22Rv1 (cell line): Measurements from ENCODE around the gene SUPT3H.

ENCODE experiments used
- H3K27ac ChIP-seq: fragments of 450-650 bp; 2 replicates; pipeline ENCODE4 v1.5.1; 2017
- ZFX ChIP-seq: fragments of 450-650 bp; IDR thresholded peaks from 2 replicates; pipeline ENCODE4 v1.6.1; 2017; ENCODE audit warnings: antibody characterized with exemption, borderline replicate concordance
- TF ChIP-seq, protein P1 (sequence below): fragments of 450-650 bp; IDR thresholded peaks from 2 replicates; pipeline ENCODE4 v1.5.1; 2017; ENCODE audit warnings: mild to moderate bottlenecking

SUPT3H gene

DNA sequence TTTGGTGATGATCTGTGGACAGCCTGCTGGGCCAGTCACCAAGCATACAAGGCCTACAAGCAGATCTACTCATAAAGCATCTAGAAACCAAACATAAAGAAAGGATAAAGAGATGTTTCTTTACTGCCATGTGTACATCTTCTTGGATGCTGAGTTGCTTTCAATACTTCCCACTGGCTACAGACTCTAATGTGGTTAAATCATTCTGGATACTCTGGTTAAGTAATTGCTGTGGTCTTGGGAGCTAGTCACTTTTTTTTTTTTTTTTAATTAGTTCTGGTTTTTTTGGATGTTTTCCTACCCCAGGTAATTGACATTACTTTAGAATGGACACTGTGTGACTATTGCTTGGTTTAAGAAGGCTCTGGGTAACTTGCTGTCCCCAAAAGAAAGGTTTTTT, 265.0 kb downstream of the SUPT3H start:
- no peak for TF ChIP-seq ZFX
- TF ChIP-seq, protein P1, sequence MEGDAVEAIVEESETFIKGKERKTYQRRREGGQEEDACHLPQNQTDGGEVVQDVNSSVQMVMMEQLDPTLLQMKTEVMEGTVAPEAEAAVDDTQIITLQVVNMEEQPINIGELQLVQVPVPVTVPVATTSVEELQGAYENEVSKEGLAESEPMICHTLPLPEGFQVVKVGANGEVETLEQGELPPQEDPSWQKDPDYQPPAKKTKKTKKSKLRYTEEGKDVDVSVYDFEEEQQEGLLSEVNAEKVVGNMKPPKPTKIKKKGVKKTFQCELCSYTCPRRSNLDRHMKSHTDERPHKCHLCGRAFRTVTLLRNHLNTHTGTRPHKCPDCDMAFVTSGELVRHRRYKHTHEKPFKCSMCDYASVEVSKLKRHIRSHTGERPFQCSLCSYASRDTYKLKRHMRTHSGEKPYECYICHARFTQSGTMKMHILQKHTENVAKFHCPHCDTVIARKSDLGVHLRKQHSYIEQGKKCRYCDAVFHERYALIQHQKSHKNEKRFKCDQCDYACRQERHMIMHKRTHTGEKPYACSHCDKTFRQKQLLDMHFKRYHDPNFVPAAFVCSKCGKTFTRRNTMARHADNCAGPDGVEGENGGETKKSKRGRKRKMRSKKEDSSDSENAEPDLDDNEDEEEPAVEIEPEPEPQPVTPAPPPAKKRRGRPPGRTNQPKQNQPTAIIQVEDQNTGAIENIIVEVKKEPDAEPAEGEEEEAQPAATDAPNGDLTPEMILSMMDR: no peak
- H3K27ac ChIP-seq: no peak overlapping the region

DNA sequence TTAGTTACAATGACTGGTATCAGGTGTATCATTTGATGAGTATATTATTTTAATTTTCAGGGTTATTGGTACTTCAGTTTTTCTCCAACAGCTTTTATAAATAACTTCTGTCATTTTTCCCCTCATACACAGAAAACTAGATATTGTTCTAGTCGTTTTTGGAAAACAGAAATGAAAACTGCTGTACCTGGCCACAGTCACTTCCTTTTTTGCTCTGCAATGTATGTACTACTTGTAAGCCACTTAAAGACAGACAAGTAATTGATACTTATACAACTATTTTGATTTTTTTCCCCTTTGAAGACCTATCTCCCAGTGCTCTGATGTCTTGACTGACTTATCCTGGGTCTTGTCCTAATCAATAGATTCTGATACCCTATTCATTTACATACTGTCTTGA, 268.2 kb downstream of the SUPT3H start:
- no peak for TF ChIP-seq ZFX
- TF ChIP-seq, protein P1: no peak
- no peak overlapping the region for H3K27ac ChIP-seq

DNA sequence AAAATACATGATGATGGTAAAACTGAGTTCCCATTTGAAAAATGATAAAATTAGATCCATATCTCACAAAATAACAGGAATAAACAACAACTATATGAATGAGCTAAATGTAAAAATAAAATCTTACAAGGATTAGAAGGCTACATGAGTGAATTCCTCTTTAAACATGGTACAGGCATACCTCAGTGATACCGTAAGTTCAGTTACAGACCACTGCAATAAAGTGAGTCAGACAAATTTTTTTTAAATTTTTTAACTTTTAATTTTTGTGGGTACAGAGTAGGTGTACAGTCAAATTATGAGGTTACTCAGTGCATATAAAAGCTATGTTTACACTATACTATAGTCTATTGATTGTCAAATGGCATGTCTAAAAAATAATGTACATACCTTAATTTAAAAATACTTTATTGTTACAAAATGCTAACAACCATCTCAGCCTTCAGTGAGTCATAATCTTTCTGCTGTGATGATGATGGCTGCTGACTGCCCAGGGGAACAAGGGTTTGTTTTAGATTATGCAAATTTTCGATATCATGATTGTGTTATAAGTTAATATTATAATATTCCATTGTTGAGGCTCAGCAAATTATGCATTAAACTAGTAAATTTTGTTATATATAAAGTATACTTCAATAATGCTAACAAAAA, 272.4 kb downstream of the SUPT3H start:
- no peak for TF ChIP-seq ZFX
- TF ChIP-seq, protein P1: no peak
- no peak overlapping the region for H3K27ac ChIP-seq

DNA sequence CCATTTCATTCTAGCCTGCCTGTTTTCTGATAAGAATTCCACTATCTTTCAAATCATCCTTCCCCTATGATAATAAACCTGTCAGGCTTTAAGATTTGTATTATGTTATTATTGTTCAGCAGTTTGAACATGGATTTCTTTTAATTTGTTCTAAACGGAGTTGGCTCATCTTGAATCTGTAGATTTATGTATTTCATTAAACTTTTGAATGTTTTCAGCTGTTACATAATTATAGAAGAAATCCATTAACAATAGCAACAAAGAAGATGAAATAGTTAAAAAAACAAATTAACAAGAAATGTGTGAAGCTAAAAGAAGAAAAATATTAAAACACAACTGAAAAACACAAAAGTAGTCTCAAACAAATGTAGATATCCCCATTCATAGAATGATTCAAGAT, 273.3 kb downstream of the SUPT3H start:
- H3K27ac ChIP-seq: no peak overlapping the region
- TF ChIP-seq ZFX: no peak
- TF ChIP-seq, protein P1: no peak

DNA sequence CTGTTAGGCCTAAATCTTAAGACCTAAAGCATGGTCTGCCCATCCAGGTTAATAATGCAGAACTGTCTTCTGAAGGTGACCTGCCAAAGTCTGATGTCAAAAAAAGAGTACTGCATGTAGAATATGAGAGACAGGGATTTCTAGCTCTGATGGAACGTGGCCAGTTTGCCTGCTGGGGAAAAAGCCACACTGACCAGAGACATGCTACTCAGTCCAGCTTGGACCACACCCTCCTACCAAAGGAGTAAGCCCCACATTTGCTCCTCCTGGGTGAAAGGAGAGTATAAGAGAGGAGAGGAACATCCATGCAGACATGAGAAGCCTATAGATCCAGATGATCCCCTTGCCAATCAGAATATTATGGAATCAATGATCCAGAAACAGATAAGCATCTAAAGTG, 279.5 kb downstream of the SUPT3H start:
- H3K27ac ChIP-seq: no peak overlapping the region
- TF ChIP-seq ZFX: no peak
- TF ChIP-seq, protein P1: no peak

DNA sequence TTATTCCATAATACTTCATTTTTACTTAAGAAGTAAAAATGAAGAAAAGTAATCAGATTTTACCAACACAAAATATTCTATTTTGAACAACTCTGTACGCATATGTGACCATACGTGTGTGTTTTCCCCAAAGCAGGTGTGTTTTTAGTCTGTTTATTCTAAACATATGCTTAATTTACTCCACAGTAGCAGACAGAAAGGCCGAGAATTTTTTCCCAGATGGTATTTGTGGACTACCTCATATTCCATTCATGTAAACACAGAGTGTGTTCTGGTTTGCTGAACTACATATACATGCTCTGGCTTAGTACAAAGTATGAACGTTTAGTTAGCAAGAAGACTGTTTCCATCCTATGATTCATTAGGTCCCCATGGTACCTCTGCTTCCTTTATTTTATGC, 282.9 kb downstream of the SUPT3H start:
- TF ChIP-seq, protein P1: no peak
- no peak for TF ChIP-seq ZFX
- H3K27ac ChIP-seq: no peak overlapping the region

DNA sequence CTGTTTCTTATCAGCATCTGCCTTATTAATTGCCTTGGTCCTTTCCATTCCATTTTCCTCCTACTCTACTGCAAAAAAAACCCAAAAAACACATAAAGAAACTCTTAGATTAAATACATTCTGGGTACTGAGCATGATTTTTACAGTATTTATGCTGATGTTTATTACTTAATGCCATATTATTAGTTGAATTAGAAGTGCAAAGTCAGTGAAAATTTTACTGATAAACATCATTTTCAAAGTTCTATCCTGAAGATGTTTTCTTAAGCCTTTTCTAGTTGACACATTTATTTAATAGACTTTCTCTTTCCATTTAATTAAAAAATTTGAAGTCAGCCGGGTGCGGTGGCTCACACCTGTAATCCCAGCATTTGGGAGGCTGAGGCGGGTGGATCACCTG, 285.6 kb downstream of the SUPT3H start:
- no peak for TF ChIP-seq ZFX
- TF ChIP-seq, protein P1: no peak
- H3K27ac ChIP-seq: no peak overlapping the region
